Measurements from ENCODE around the gene ESRRG. TPM values are rescaled to one million over a fixed set of nuclear protein-coding genes. Genes with fewer than 3 reads are reported as not detected.
A peak's percentile ranks its signal among the peaks of the same experiment; 100 is the strongest.

The ESRRG gene
- total RNA-seq, 1 donor from 2014 or later, result 5.8 TPM

DNA sequence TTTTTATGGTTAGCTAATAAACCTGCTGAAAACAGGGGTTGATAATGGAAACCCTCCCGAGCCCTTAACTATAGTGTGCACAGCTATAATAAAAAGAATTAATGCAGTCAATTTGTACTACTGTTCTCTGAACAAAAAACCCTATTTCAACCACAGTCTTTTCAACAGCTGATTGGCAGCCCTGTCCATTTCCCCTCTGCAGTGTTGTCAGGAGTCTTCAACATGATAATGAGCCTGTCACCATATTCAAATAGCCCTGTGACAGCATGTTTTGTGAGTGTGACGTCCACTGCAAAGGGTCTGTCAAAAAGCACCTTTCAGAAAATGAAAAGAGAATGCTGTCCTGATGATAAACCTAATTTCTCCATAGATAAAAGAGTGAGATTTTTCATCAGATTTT lies 92.7 kb downstream of the ESRRG start:
- no peak for DNase-seq (ENCODE audit: low spot score)

- no peak for DNase-seq (ENCODE audit: low spot score)
Observed at GRCh38 chr1:216627252-216627651, 96.0 kb downstream of the ESRRG start.

DNA sequence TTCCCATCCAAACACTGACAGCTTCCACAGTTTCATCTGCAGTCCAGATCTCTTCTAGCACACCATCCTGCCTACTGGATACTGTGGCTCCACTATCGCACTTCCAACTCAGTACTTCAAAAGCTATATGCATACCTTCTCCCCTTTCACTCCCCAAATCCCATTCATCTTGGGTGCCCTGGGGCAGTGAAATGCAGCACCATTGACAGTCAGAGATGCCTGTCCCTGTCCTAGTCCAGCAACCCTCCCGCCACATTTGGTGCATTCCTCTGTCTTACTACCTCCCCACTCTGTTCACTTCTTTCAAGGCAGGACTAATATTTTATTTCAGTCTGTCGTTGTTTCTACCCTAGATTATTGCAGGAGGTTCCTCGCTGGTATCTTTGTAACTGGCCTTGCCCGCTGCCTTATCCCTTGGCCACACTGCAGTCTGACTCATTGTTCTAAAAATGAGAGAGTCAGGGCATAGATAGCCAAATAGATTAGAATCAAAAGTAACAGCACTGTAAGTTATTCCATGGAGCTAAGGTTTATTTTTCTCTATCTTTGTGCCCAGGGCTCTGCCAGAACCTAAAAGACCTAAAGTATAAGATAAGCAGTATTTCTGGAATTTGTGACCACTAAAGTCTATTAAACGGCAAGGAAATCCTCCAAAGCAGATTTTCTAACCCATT lies 96.7 kb downstream of the ESRRG start:
- no peak for DNase-seq (ENCODE audit: low spot score)

DNA sequence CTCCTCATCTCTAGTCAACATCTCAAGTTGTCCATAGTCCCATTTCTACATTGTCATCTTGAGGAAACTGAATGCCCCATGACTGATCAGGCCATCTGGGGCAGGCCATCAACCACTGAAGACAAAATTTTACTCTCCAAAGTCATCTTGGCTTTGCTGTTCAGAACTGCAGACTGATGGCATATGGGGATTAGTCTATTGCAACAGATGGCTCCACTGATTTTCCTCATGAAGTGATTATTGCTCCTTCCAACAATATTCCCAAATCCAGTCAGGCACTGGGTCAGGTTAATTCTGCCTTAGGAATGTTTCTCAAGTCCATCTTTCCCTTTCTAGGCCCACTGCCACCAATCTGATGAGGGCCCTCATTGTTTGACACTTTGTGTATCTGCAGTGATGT lies 101.7 kb downstream of the ESRRG start:
- no peak for DNase-seq (ENCODE audit: low spot score)

DNA sequence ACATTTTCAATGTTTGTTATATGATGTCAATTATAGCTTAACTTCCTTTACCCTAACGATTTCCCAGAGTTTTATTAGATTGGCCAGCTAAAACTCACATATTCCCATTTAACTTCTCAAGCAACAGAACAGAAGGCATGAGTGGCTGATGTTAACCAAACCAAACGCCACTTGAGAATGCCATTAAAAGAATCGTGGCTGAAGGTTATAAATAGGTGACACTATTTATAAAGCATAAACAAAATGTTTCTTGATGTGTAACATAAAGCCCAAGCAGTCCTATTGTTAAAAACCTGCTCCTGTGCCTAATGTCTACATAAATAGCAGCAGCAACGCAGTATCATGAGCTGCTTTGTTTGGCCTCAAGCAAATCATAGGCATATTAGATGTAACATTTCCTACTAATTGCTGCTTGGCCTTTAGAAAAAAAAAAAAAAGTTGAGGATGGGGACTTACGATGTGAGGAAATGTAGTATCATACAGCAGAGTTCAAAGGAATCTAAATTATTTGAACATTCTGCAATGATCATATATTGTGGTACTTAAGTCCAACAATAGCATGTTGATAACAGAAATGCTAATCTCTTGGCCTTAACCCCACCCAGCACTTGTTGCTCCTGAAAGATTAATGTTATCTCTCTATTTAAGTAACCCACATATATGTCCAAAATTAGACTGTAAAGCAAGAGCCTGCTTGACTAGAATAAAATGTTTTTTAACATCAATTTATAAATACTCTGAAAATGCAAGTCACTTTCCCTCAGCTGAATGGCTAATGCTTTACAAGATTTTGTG lies 106.0 kb downstream of the ESRRG start:
- DNase-seq (ENCODE audit: low spot score), result no peak

- no peak for DNase-seq (ENCODE audit: low spot score)
Observed at GRCh38 chr1:216616425-216616824, 106.8 kb downstream of the ESRRG start.

DNA sequence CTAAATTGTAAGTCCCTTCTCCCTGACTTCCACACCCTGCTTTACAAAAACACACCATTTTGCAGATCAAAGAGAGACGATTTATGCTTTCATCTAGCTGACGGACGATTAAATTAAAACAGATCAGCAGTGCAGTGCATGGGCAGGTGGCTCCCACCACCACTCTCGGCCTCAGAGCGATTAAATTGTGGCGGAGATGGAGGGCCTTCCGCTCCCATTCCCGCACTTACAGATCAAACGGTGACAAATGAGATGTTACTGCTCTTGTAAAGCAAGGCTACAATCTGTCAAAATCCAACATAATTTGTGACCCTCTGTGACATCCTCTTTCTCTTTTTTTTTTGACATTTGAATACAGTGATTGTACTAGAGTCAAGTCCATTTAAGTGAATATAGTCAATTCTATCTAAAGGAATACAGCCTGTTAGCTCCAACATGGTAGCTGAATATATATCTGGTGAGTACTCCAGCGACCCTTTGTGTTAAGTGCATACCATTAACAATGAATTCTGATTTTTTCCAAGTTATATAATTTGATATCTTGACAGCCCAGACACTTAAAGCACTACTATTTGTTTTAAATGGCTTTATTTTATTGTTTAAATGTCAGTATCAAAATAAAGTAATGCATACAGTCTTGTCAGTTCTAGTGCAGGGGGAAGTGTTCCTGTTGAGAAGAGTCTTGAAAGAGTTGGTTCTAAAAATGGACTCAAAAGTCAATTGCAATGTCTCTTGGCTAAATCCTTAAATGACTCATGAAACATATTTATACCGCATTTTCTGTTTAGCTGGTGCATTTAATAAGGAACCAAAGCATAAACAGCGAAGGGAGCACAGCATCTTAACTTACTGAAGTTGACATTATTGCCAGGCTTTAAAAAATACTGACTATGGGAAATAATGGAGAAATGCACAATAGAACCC lies 109.0 kb downstream of the ESRRG start:
- no peak for DNase-seq (ENCODE audit: low spot score)

- no peak for DNase-seq (ENCODE audit: low spot score)
Observed at GRCh38 chr1:216612291-216612690, 110.9 kb downstream of the ESRRG start.

DNA sequence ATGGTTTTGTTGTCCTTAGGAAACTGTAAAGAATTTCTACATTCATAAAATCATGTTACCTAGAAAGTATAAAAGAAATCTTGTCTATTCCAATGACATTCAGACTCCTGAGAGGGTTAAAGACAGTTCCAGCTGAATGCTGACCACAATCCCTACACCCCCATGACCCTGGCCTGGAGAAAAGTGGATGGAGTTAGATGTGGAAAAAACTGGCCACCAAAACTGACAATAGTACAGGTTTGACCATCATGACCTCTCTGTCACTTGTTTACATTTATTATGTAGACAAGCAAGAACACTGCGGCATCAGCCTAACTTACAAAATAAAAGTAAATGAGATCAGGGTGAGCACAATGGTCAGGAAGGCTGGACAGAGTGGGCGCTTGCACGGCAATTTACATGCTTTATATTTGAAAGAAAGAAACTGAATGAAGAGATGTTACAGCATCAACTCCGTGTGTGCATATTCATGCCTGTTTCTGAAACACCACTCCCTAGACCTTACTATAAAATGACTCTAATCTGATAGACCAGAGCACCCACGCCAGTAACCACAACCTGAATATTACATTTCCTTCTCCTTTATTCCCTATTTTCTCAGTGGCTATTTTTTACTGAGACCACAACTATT lies 116.0 kb downstream of the ESRRG start:
- DNase-seq (ENCODE audit: low spot score), result no peak

DNA sequence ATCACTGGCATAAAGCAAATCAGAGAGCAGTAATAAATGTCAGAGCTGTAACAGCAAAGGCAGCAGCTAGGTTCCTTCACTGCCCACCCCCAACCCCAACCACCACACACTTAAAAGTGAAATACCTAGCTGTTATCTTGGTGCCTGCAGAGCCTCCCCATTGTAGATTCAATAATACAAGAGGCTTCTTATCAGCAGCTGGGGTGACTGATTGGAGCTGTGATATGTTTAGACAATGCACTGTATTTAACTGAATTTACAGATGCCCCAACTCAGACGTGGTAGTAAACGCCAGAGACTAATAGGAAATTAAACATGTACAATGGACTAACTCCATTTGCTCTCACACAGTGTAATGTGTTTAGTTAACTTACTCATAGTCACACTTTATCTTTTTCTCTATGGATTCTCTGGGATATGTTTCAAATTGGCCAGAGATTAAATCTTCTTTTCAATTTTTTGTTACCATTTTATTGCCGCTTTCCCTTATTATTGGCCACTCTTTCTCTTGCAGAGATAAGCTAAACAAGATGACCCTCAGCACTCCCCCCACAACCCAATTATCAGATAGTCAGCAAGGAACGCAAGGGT lies 117.1 kb downstream of the ESRRG start:
- no peak for DNase-seq (ENCODE audit: low spot score)

GRCh38 chr1:216604771-216605170 lies 118.5 kb downstream of the ESRRG start:
- no peak for DNase-seq (ENCODE audit: low spot score)

- DNase-seq (ENCODE audit: low spot score), result peak; percentile 87
Observed at GRCh38 chr1:216600730-216601609, 122.3 kb downstream of the ESRRG start.

DNA sequence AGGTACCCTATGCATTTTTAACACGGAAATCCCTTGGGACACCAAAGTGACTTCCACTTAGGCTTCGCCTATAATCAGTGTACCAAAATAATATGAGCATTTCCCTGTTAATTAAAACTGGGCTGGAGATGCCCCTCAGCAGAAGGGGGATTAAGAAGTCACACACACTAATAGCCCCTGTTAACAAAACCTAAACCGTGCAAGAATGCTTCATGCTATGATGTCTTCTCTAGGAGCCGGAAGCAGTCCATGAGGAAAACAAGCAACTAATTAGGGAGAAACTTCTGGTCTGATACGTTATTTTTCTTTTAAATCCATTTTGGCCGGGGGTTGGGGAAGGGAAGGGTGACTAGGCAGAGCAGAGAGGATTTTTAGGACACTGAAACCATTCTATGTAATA lies 123.4 kb downstream of the ESRRG start:
- DNase-seq (ENCODE audit: low spot score), result no peak

DNA sequence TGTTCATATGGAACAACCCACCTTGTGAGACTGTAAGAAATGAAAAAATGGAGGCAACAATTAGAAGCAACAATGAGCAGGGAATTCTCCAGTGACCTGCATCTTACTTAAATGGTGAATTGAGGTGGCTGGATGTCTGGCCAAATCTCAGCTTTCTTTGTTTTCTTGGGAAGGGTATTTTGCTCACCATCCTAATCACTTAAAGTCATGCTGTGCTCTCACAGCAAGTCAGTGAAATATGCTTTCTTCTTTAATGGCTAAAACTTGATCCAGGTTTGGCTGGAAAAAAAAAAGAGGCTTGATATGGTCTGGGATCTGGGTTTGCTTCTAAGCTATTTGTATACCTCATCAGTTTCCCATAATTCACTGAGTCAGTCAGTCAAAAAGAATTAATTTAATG lies 124.8 kb downstream of the ESRRG start:
- DNase-seq (ENCODE audit: low spot score), result no peak

DNA sequence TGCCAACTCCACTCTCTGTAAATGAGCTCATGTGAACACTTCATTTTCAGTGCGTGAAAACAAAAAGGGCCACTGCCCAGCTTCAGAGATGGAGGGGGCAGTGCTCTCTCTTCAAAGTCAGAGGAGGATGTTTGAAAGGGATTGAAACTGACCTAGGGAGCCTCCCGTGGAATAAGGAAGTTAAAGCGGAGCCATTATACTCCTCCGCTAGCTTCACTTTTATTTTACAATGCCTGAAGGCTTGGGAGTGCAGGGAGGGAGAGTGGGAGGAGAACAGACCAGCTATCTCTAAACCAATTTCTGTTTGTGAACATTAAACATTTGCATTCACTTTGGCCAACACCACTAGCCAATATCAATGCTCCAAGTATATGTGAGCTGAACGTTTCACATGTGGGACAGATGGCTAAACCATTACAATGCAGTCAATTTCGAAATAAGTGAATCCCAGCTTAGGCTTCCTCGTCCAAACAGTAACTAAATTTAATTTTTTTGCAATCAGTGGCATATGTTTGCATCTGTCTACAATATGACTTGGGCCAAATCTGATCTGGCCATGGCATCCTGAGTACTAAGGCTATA lies 126.9 kb downstream of the ESRRG start:
- DNase-seq (ENCODE audit: low spot score), result no peak

GRCh38 chr1:216587715-216588114 lies 135.5 kb downstream of the ESRRG start:
- no peak for DNase-seq (ENCODE audit: low spot score)

DNA sequence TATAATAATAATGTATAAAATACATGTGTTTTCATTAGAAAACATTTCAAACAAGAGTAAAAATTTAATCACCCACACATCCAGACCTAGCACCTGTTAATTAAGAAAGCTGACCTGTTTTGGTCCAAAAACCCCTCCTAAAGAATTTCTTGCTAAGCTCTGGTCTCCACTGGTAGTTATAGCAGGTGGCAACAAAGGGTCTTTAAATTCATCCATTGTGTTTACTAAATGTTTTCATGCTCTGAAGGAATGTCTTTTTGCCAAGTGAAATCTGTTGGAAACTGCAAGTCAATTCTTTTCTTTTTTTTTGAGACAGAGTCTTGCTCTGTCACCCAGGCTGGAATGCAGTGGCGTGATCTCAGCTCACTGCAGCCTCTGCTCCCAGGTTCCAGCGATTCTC lies 141.1 kb downstream of the ESRRG start:
- no peak for DNase-seq (ENCODE audit: low spot score)

DNA sequence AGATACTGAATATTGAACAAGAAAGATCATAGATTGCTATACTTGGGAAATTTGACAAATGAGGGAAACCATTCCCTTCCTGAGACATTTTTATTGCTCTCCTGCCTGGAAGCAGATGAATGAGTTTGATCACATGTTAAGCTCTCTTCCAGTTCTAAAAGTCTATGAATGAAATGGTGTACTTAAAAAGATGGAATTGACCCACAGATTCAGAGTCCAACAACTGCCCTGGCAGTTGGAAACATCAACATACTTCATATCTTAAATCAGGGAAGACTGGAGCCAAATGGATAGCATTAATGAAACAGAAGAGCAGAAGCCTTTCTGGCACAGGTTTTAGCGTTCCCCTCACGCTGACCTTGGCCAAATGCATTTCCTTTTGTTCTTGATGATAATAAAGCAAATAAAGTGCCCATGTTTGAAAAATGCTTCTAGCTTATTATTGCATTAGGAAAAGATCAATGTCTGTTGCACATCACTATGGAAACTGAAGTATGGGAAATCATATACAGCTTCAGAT lies 142.6 kb downstream of the ESRRG start:
- peak; percentile 8 for DNase-seq (ENCODE audit: low spot score)

DNA sequence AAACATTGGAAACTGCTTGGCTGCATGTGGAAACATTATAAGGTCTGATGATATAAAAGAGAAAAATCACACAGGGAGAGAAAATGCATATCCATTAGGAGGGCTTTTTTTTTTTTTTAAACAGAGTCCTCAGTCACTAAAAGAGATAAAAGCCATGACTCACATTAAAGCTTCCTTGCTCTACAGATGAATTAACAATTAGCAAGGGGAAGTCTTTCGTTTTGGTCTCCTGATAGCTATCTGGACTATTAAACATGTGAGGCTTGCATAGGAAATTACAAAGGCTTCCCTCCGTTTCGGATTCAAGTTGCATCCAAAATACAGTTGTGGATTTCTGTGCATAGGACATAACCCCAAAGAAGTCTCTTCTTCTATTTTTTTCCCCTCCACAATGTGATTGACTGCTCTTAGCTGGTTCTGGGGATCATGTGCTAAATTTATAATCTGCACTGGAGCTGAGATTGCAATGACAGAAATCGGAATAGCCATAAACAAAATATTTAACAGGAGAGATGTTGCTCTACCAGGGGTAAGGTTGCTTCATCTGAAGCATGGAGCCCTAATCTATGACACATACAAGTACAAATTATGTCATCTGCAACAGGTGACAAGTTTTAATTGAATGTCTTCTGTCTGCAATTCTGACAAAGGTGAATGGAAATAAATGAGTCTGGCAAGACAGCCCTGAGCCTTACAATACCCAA lies 146.8 kb downstream of the ESRRG start:
- no peak for DNase-seq (ENCODE audit: low spot score)

All from umbilical cord (tissue), 2 donors.